ENCODE data around the gene DPYSL4.

The DPYSL4 gene

DNA sequence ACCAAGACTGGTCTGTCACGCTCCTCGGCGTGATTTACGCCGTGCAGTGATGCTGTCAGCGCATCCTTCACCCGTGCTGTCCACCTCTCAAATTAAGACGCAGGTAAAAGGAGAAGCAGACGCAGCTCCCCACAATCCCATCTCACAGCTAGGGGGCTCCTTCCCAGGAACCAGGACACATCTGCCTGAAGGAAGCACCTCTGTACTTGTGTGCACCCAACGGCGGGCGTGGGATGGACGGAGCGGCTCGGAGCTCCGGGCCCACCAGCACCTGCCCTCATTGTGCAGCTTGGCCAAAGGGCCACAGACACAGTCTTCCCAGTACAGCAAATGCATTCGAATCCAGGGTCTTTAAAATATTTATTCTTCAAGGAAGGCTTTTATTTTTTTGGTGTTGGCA lies 65.7 kb downstream of the DPYSL4 start:
- no peak overlapping the region for H3K4me2 ChIP-seq (ENCODE audit: low read length)
- no peak overlapping the region for H2AFZ ChIP-seq (ENCODE audit: low read length)
- no peaks in the 10 kb centered on the region for H3F3A ChIP-seq (ENCODE audit: insufficient read depth, low read length)
- H3K4me1 ChIP-seq (ENCODE audit: insufficient read depth, low read length, severe bottlenecking), result no peaks in the 10 kb centered on the region
- H3K9me3 ChIP-seq (ENCODE audit: low read length), result no peaks in the 10 kb centered on the region
- TF ChIP-seq, protein P1, sequence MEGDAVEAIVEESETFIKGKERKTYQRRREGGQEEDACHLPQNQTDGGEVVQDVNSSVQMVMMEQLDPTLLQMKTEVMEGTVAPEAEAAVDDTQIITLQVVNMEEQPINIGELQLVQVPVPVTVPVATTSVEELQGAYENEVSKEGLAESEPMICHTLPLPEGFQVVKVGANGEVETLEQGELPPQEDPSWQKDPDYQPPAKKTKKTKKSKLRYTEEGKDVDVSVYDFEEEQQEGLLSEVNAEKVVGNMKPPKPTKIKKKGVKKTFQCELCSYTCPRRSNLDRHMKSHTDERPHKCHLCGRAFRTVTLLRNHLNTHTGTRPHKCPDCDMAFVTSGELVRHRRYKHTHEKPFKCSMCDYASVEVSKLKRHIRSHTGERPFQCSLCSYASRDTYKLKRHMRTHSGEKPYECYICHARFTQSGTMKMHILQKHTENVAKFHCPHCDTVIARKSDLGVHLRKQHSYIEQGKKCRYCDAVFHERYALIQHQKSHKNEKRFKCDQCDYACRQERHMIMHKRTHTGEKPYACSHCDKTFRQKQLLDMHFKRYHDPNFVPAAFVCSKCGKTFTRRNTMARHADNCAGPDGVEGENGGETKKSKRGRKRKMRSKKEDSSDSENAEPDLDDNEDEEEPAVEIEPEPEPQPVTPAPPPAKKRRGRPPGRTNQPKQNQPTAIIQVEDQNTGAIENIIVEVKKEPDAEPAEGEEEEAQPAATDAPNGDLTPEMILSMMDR (IDR thresholded peaks at IDR 0.05; ENCODE audit: low read length), result no peak
- H3K4me3 ChIP-seq (ENCODE audit: low read depth, low read length, poor library complexity, severe bottlenecking), result no peak overlapping the region
- H3K27me3 ChIP-seq (ENCODE audit: insufficient read depth, low read length), result no peaks in the 10 kb centered on the region
- no peak overlapping the region for H3K9ac ChIP-seq (ENCODE audit: low read length)
- no peaks in the 10 kb centered on the region for H3K9me2 ChIP-seq (ENCODE audit: low read depth, low read length)
- H4K20me1 ChIP-seq (ENCODE audit: insufficient read depth, low read length), result no peaks in the 10 kb centered on the region
- no peak overlapping the region for H3K27ac ChIP-seq (ENCODE audit: low read depth, low read length, poor library complexity, severe bottlenecking)
- H3K79me2 ChIP-seq (ENCODE audit: insufficient read depth, low read length), result no peaks in the 10 kb centered on the region
- no peaks in the 10 kb centered on the region for H3K36me3 ChIP-seq (ENCODE audit: insufficient read depth, low read length)

DNA sequence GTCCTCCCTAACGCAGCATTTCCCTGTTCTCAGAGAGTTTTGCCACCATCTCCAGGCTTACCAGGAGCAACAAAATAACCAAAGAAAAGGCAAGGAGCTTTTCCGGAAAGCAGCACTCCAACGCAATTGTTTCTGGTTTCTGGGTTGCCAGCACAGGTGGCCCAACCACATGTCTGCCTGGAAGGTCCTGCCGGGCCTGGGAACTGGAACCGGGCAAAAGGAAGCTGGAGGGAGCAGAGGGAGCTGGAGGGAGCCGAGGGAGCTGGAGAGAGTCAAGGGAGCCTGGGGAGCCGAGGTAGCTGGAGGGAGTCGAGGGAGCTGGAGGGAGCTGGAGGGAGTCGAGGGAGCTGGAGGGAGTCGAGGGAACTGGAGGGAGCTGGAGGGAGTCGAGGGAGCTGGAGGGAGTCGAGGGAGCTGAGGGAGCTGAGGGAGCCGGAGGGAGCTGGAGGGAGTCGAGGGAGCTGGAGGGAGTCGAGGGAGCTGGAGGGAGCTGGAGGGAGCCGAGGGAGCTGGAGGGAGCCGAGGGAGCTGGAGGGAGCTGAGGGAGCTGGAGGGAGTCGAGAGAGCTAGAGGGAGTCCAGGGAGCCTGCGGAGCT lies 66.4 kb downstream of the DPYSL4 start:
- Histone ChIP-seq H3K27me3 (ENCODE audit: insufficient read depth, low read length) (no peaks in the 10 kb centered on the region; the same call in 1 of the 2 replicates), H3K4me1 (ENCODE audit: insufficient read depth, low read length, severe bottlenecking) (no peaks in the 10 kb centered on the region), H3K4me2 (ENCODE audit: low read length) (no peak overlapping the region), H3K9me3 (ENCODE audit: low read length) (no peaks in the 10 kb centered on the region), H3K36me3 (ENCODE audit: insufficient read depth, low read length) (no peaks in the 10 kb centered on the region), H3F3A (ENCODE audit: insufficient read depth, low read length) (no peaks in the 10 kb centered on the region), H2AFZ (ENCODE audit: low read length) (no peak overlapping the region), H3K9me2 (ENCODE audit: low read depth, low read length) (no peaks in the 10 kb centered on the region), H4K20me1 (ENCODE audit: insufficient read depth, low read length) (no peaks in the 10 kb centered on the region), H3K4me3 (ENCODE audit: low read depth, low read length, poor library complexity, severe bottlenecking) (no peak overlapping the region), H3K79me2 (ENCODE audit: insufficient read depth, low read length) (no peaks in the 10 kb centered on the region), H3K9ac (ENCODE audit: low read length) (no peak overlapping the region), H3K27ac (ENCODE audit: low read depth, low read length, poor library complexity, severe bottlenecking) (no peak overlapping the region)
- TF ChIP-seq, protein P1 (IDR thresholded peaks at IDR 0.05; ENCODE audit: low read length), result no peak
- no peak for TF ChIP-seq EZH2 (IDR thresholded peaks at IDR 0.05; ENCODE audit: borderline replicate concordance, low read length)

DNA sequence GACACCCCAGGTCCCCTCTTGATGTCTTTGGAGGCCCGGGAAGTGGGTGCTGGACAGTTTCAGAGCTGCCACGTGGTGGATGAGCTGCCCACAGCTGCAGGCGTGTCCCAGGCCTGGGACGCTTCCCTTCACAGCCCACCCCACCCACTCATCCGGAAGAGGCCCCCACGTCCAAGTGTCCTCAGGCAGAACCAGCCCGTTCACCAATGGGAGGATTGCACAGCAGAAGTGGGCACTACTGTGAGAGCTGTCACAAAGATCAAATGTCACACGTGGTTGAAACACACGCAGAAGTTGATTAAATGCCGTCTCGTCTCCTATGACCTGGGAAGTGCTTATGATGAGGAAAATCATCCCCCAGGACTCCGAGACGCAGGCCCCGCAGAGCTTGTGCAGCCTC lies 68.1 kb downstream of the DPYSL4 start:
- Histone ChIP-seq H3K4me2 (ENCODE audit: low read length) (no peak overlapping the region), H3F3A (ENCODE audit: insufficient read depth, low read length) (no peaks in the 10 kb centered on the region), H3K79me2 (ENCODE audit: insufficient read depth, low read length) (no peaks in the 10 kb centered on the region), H3K27me3 (ENCODE audit: insufficient read depth, low read length) (no peaks in the 10 kb centered on the region; the same call in 1 of the 2 replicates), H4K20me1 (ENCODE audit: insufficient read depth, low read length) (no peaks in the 10 kb centered on the region), H3K9me3 (ENCODE audit: low read length) (no peaks in the 10 kb centered on the region), H3K27ac (ENCODE audit: low read depth, low read length, poor library complexity, severe bottlenecking) (no peak overlapping the region), H3K4me1 (ENCODE audit: insufficient read depth, low read length, severe bottlenecking) (no peaks in the 10 kb centered on the region), H3K4me3 (ENCODE audit: low read depth, low read length, poor library complexity, severe bottlenecking) (no peak overlapping the region), H3K9me2 (ENCODE audit: low read depth, low read length) (no peaks in the 10 kb centered on the region), H3K9ac (ENCODE audit: low read length) (no peak overlapping the region), H3K36me3 (ENCODE audit: insufficient read depth, low read length) (no peaks in the 10 kb centered on the region), H2AFZ (ENCODE audit: low read length) (no peak overlapping the region)
- TF ChIP-seq EZH2 (IDR thresholded peaks at IDR 0.05; ENCODE audit: borderline replicate concordance, low read length), result no peak
- TF ChIP-seq, protein P1 (IDR thresholded peaks at IDR 0.05; ENCODE audit: low read length), result no peak

All from OCI-LY1 (cell line).